Measurements from ENCODE around the gene DNMT3L.
"Not testable (repeated sequence)": the region's sequence is repeated elsewhere in the genome, so short reads cannot be mapped to it uniquely, and the experiment has no call there.

- TF ChIP-seq CTCF (IDR thresholded peaks at IDR 0.05 in 8 of 11, conservative IDR thresholded peaks at IDR 0.05 in 3 of 11); POLR2AphosphoS5 (IDR thresholded peaks at IDR 0.05); POLR2A (IDR thresholded peaks at IDR 0.05): not testable (repeated sequence)
Observed at GRCh38 chr21:44240842-44241241, 20.9 kb downstream of the DNMT3L start, which contains the start of gene ICOSLG.

Measured in spleen (tissue), 7 donors.